Stimulated activated CD4-positive, alpha-beta T cell treated with anti-CD3 and anti-CD28 coated beads, Interleukin-2, amount 100 ng/mL, for 24 hours (primary cell): ENCODE results near the gene NDST4.

Source experiments
- DNase-seq, 2 donors: peaks; one replicate each; pipeline ENCODE4 v3.0.0-alpha.2; 2020

Gene NDST4

GRCh38 chr4:114782415-114783214, 330.8 kb downstream of the NDST4 start:
- DNase-seq = no peak

GRCh38 chr4:114780205-114780604, 333.2 kb downstream of the NDST4 start:
- no peak for DNase-seq
